Psoas muscle (tissue), 8 donors: ENCODE results near the gene YIF1A. TPM values are rescaled to one million over a fixed set of nuclear protein-coding genes. Genes with fewer than 3 reads are reported as not detected.
"Not testable (repeated sequence)": the region's sequence is repeated elsewhere in the genome, so short reads cannot be mapped to it uniquely, and the experiment has no call there.

Experiments
- ATAC-seq, 4 donors: fragments of 200-7000 bp; cut with Tn5 transposase; one replicate each; pipeline ENCODE4 v1.9.1; 2020; ENCODE audit warnings: moderate library complexity in 3 of 4, mild to moderate bottlenecking in 2 of 4
- DNase-seq, 2 donors: peaks; one replicate each; pipeline ENCODE4 v3.0.0-alpha.2; 2020
- H3K27ac ChIP-seq: fragments of 200-600 bp; one replicate; pipeline ENCODE4 v1.8.0; 2022
- H3K27me3 ChIP-seq, 3 donors: fragments of 200-600 bp in 1 of 3; one replicate each; pipeline versions ENCODE4 v1.6.1 to v1.8.0; 2013 to 2022; ENCODE audit warnings: low read length in 2 of 3, mild to moderate bottlenecking in 2 of 3, moderate library complexity in 1 of 3; ENCODE audit not compliant: insufficient read depth in 3 of 3
- H3K36me3 ChIP-seq, 2 donors: fragments of 200-600 bp in 1 of 2; one replicate each; pipeline versions ENCODE4 v1.6.1 to v1.8.0; 2013 to 2022; ENCODE audit warnings: low read depth in 1 of 2, mild to moderate bottlenecking in 1 of 2, moderate library complexity in 1 of 2; ENCODE audit not compliant: insufficient read depth in 1 of 2
- H3K4me1 ChIP-seq: fragments of 200-600 bp; one replicate; pipeline ENCODE4 v1.8.0; 2022
- H3K4me3 ChIP-seq: fragments of 200-600 bp; one replicate; pipeline ENCODE4 v1.8.0; 2022; ENCODE audit warnings: mild to moderate bottlenecking
- H3K9me3 ChIP-seq: fragments of 200-600 bp; one replicate; pipeline ENCODE4 v1.8.0; 2022
- WGBS, 3 donors: extraction: QIAGEN DNeasy Blood & Tissue Kit; methylation state at CpG; one replicate each; pipeline versions ENCODE4 v1.1.6 to v1.1.7; 2013; 5-methylcytosine and 5-hydroxymethylcytosine counted together
- intact Hi-C, 2 donors: fragments of 100-400 bp; cut with DNase I; formaldehyde crosslinking; loops; one replicate each; pipeline versions ENCODE4 v1.11.0 to v1.14.2; 2022
- polyA plus RNA-seq, 3 donors: library from polyadenylated mRNA; stranded (reverse); fragments of 200-250 nt; gene quantifications; one replicate each; pipeline ENCODE4 v1.2.3, GENCODE V29; 2013
- total RNA-seq, 4 donors: library from RNA; stranded (reverse); fragmentation: NEBNext Ultra II Directional in 2 of 4; extraction: Animal tissue kit (Norgen Biotek cat#: 25700) in 2 of 4; gene quantifications; one replicate each; pipeline versions ENCODE4 v1.2.1 to v1.2.4, GENCODE V29; 2021 to 2023
- TF ChIP-seq, protein P1 (sequence below): fragments of 200-600 bp; IDR thresholded peaks from one replicate; pipeline ENCODE4 v1.8.0; 2022; ENCODE audit warnings: antibody characterized with exemption
- donor health status: healthy with polysubstance abuse.
- donor health status: DM: no; HTN: no; CAD: no; lungs with moderate emphysema.
- donor health status: Bipolar disorder and iron deficiency.
- donor health status: healthy.
- donor health status: DM: yes; HTN: yes; CAD: no.
- donor health status: DM: no; HTN: no; CAD: no.
- donor health status: DM: no; HTN: no; CAD: no.
- donor health status: DM: yes; HTN: yes; CAD: no.

YIF1A gene
- total and polyA plus RNA-seq, 7 donors = 70.1 to 161 (median 87.4) TPM

DNA sequence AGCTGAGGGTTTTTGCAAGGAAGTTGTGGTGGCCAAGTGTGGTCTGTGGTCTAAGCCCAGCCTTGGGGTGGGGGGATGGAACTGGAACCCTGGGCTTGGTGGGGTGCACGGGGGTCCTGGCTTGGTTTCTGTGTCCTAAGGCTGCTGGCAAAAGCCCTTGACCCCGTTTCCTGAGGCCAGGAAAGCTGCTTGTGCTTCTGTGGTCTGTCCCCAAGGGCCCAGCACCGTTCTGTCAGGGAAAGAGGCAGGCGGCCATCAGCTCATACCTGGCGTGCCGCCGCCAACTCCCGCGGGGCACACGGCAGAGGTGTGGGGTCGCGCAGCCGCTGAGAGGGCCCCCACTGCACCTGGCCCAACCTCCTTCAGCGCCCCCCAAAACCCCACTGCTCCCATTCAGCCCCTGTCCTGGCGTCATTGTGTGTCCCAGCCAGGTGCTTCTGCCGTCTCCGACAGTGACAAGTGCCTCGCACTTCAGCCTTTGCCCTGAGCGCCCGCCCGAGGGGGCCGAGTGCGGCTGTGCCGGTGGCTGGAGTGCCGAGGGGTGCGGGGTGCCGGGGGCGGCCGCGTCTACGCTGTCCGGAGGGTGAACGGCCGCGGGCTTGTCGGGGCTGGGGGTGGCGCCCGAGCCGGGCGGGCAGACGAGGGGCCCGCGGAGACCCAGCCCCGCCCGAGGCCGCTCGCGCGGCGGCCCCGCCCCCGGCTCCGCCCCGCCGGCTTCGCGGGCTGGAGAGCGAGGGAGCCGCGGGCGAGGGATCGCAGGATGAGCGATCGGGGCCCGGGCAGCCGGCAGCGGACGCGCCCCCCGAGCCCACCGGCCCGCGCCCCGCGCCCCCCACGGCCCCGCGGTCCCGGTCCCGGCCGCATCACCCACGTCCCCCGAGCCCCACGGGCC is 11.2 kb downstream of the YIF1A start, which contains the start of gene CNIH2:
Gene CNIH2 (plus strand): TSS at position 705 of the 892 bp plus-strand sequence. CDS start 282 bp downstream, outside the sequence.
- peak; percentile 11 to 30 (median 18) for ATAC-seq
- H3K4me3 ChIP-seq = peak within 1 kb of the TSS; percentile 55
- peaks cover 3 to 43% of the 10 kb centered on the region in 2 donors for H3K36me3 ChIP-seq
- TF ChIP-seq, protein P1, sequence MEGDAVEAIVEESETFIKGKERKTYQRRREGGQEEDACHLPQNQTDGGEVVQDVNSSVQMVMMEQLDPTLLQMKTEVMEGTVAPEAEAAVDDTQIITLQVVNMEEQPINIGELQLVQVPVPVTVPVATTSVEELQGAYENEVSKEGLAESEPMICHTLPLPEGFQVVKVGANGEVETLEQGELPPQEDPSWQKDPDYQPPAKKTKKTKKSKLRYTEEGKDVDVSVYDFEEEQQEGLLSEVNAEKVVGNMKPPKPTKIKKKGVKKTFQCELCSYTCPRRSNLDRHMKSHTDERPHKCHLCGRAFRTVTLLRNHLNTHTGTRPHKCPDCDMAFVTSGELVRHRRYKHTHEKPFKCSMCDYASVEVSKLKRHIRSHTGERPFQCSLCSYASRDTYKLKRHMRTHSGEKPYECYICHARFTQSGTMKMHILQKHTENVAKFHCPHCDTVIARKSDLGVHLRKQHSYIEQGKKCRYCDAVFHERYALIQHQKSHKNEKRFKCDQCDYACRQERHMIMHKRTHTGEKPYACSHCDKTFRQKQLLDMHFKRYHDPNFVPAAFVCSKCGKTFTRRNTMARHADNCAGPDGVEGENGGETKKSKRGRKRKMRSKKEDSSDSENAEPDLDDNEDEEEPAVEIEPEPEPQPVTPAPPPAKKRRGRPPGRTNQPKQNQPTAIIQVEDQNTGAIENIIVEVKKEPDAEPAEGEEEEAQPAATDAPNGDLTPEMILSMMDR = no peak
- peaks cover 0 to 7% (median 0%) of the 10 kb centered on the region in 3 donors for H3K27me3 ChIP-seq
- intact Hi-C loops = no loop called here
- no peak within 1 kb of the TSS for H3K27ac ChIP-seq
- H3K9me3 ChIP-seq = no peaks in the 10 kb centered on the region
- 6 to 22% (median 11%) methylated on average over 17 to 84 of the region's 84 CpGs for WGBS, 3 donors
- peaks cover 6% of the 10 kb centered on the region for H3K4me1 ChIP-seq
- peak; percentile 10 to 57 for DNase-seq

DNA sequence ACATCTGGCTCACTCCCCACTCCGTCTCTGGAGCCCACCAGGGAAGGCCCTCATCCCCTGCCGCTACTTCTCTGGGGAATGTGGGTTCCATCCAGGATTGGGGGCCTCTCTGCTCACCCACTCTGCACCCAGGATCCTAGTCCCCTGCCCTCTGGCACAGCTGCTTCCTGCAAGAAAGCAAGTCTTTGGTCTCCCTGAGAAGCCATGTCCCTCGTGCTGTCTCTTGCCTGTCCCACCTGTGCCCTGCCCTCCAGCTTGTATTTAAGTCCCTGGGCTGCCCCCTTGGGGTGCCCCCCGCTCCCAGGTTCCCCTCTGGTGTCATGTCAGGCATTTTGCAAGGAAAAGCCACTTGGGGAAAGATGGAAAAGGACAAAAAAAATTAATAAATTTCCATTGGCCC is 11.9 kb downstream of the YIF1A start:
- H3K9me3 ChIP-seq, DNase-seq, intact Hi-C loops, H3K4me3 ChIP-seq, H3K4me1 ChIP-seq, H3K27ac ChIP-seq, H3K27me3 ChIP-seq: not testable (repeated sequence)
- 74 to 90% (median 82%) methylated on average over 4 of the region's 4 CpGs for WGBS, 3 donors
- ATAC-seq = peak in 2 of 4 donors; percentile 2 to 8
- peaks cover 3 to 49% of the 10 kb centered on the region in 2 donors for H3K36me3 ChIP-seq

DNA sequence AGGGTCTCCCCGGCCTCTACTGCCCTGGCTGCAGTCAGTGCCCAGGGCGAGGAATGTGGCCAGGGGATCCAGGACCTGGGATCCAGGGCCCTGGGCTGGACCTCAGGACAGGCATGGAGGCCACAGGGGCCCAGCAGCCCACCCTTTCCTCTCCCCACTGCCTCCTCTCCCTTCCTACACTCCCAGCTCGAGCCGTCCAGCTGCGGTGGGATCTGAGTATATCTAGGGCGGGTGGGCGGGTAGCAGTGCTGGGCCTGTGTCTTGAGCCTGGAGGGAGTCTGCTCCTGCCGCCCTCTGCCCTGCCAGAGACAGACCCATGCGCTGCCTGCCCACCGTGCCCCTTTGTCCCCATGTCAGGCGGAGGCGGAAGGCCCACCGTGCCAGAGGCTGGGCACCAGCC is 12.3 kb downstream of the YIF1A start:
- H3K36me3 ChIP-seq = peaks cover 3 to 54% of the 10 kb centered on the region in 2 donors
- ATAC-seq (peak in 1 of 4 donors; percentile 9), DNase-seq (peak in 1 of 2 donors; percentile 39)
- intact Hi-C loops, H3K27ac ChIP-seq, H3K4me1 ChIP-seq, H3K27me3 ChIP-seq, H3K4me3 ChIP-seq, H3K9me3 ChIP-seq: not testable (repeated sequence)
- 81 to 87% (median 83%) methylated on average over 11 to 13 of the region's 13 CpGs for WGBS, 3 donors

DNA sequence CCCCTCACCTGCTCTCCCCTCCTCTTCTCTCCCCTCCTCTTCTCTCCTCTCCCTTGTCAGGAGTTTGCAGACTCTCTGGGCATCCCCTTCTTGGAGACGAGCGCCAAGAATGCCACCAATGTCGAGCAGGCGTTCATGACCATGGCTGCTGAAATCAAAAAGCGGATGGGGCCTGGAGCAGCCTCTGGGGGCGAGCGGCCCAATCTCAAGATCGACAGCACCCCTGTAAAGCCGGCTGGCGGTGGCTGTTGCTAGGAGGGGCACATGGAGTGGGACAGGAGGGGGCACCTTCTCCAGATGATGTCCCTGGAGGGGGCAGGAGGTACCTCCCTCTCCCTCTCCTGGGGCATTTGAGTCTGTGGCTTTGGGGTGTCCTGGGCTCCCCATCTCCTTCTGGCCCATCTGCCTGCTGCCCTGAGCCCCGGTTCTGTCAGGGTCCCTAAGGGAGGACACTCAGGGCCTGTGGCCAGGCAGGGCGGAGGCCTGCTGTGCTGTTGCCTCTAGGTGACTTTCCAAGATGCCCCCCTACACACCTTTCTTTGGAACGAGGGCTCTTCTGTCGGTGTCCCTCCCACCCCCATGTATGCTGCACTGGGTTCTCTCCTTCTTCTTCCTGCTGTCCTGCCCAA is 12.8 kb downstream of the YIF1A start:
- DNase-seq = peak in 1 of 2 donors; percentile 48
- Histone ChIP-seq H3K9me3 (no peaks in the 10 kb centered on the region), H3K36me3 (peaks cover 3 to 57% of the 10 kb centered on the region in 2 donors), H3K27me3 (peaks cover 0 to 7% (median 0%) of the 10 kb centered on the region in 3 donors), H3K27ac (no peak overlapping the region), H3K4me1 (peaks cover 4% of the 10 kb centered on the region), H3K4me3 (no peak overlapping the region)
- TF ChIP-seq, protein P1 = no peak
- WGBS, 3 donors = 74 to 79% (median 77%) methylated on average over 13 to 14 of the region's 14 CpGs
- intact Hi-C loops = no loop called here
- no peak for ATAC-seq

DNA sequence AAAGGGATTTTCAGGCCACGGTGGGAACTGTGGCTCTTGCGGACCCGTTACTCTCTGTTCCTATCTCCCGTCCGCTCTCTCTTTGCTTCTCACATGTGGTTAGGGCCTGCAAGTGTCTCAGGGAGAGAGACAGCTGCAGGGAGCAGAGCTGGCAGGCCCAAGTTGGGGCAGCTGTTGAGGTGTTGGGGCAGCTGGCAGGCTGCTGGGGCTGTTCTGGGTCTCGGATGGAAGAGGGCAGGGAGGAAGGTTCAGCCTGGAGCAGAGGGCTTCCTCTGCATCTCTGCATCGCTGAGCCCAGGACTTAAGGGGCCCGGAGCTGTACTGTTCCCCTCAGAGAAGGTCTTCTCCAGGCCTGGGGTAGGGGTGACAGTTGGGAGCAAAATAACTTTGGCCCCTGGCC is 13.5 kb downstream of the YIF1A start:
- whole genome bisulfite sequencing, 3 donors = 52 to 65% (median 64%) methylated on average over 8 of the region's 8 CpGs
- TF ChIP-seq, protein P1 = no peak
- H3K4me1 ChIP-seq = peaks cover 9% of the 10 kb centered on the region

More for the DNA sequence above, 13.5 kb downstream of the YIF1A start:
- no peaks in the 10 kb centered on the region for H3K9me3 ChIP-seq
- peak in 1 of 4 donors; percentile 8 for ATAC-seq
- intact Hi-C loops = no loop called here
- DNase-seq = no peak
- H3K4me3 ChIP-seq = no peak overlapping the region
- H3K27me3 ChIP-seq = peaks cover 0 to 7% (median 0%) of the 10 kb centered on the region in 3 donors
- H3K36me3 ChIP-seq = peaks cover 3 to 63% of the 10 kb centered on the region in 2 donors
- H3K27ac ChIP-seq = no peak overlapping the region
